Measurements from ENCODE around the gene RBM26. TPM values are rescaled to one million over a fixed set of nuclear protein-coding genes. Genes with fewer than 3 reads are reported as not detected.

The RBM26 gene
- total RNA-seq, 2 donors from 2014 or later = 29.0 to 45.9 TPM

GRCh38 chr13:79336966-79337365 lies 69.1 kb downstream of the RBM26 start:
- H3K4me1 ChIP-seq (replicated peaks) = no peaks in the 10 kb centered on the region
- no peak for TF ChIP-seq CTCF (IDR thresholded peaks at IDR 0.05)
- no peak for TF ChIP-seq POLR2AphosphoS5 (IDR thresholded peaks at IDR 0.05)
- TF ChIP-seq POLR2A (IDR thresholded peaks at IDR 0.05) = no peak
- H3K36me3 ChIP-seq = peaks cover 0 to 4% of the 10 kb centered on the region in 2 donors
- no peak overlapping the region for H3K27ac ChIP-seq
- H3K27me3 ChIP-seq (replicated peaks; ENCODE audit: insufficient read depth) = no peaks in the 10 kb centered on the region
- H3K4me3 ChIP-seq = no peak overlapping the region
- WGBS = 77% methylated on average over 12 of the region's 12 CpGs
- no peaks in the 10 kb centered on the region for H3K9me3 ChIP-seq
- intact Hi-C loops (cut with DNase I) = no loop called here
- DNase-seq (ENCODE audit: low spot score) = no peak

- TF ChIP-seq POLR2A (IDR thresholded peaks at IDR 0.05) = no peak
- TF ChIP-seq CTCF (IDR thresholded peaks at IDR 0.05) = no peak
- TF ChIP-seq POLR2AphosphoS5 (IDR thresholded peaks at IDR 0.05) = no peak
- H3K9me3 ChIP-seq = no peaks in the 10 kb centered on the region
- WGBS = 49% methylated on average over 1 of the region's 1 CpG
- no peak for DNase-seq (ENCODE audit: low spot score)
- no peaks in the 10 kb centered on the region for H3K27me3 ChIP-seq (replicated peaks; ENCODE audit: insufficient read depth)
- intact Hi-C loops (cut with DNase I) = no loop called here
- H3K4me3 ChIP-seq = no peak overlapping the region
- no peaks in the 10 kb centered on the region for H3K36me3 ChIP-seq
- no peak overlapping the region for H3K27ac ChIP-seq
- H3K4me1 ChIP-seq (replicated peaks) = no peaks in the 10 kb centered on the region
These were observed 77.5 kb downstream of the RBM26 start for GRCh38 chr13:79328510-79328909.

- Histone ChIP-seq H3K9me3 (no peaks in the 10 kb centered on the region), H3K27ac (no peak overlapping the region), H3K4me3 (no peak overlapping the region), H3K36me3 (no peaks in the 10 kb centered on the region), H3K4me1 (replicated peaks) (no peaks in the 10 kb centered on the region), H3K27me3 (replicated peaks; ENCODE audit: insufficient read depth) (no peaks in the 10 kb centered on the region)
- intact Hi-C loops (cut with DNase I) = no loop called here
- TF ChIP-seq CTCF (IDR thresholded peaks at IDR 0.05) (no peak), POLR2A (IDR thresholded peaks at IDR 0.05) (no peak), POLR2AphosphoS5 (IDR thresholded peaks at IDR 0.05) (no peak)
- WGBS = 92% methylated on average over 1 of the region's 1 CpG
- DNase-seq (ENCODE audit: low spot score) = no peak
These were observed 85.6 kb downstream of the RBM26 start for GRCh38 chr13:79320433-79320832.

- DNase-seq (ENCODE audit: low spot score) = no peak
- Histone ChIP-seq H3K4me1 (replicated peaks) (no peaks in the 10 kb centered on the region), H3K9me3 (no peaks in the 10 kb centered on the region), H3K27me3 (replicated peaks; ENCODE audit: insufficient read depth) (no peaks in the 10 kb centered on the region), H3K4me3 (no peak overlapping the region), H3K27ac (no peak overlapping the region), H3K36me3 (no peaks in the 10 kb centered on the region)
- intact Hi-C loops (cut with DNase I) = no loop called here
- TF ChIP-seq POLR2A (IDR thresholded peaks at IDR 0.05) (no peak), POLR2AphosphoS5 (IDR thresholded peaks at IDR 0.05) (no peak), CTCF (IDR thresholded peaks at IDR 0.05) (no peak)
- 63% methylated on average over 4 of the region's 4 CpGs for WGBS
These were observed 87.4 kb downstream of the RBM26 start for GRCh38 chr13:79318664-79319063.

- Histone ChIP-seq H3K4me1 (replicated peaks) (no peaks in the 10 kb centered on the region), H3K36me3 (no peaks in the 10 kb centered on the region), H3K27me3 (replicated peaks; ENCODE audit: insufficient read depth) (no peaks in the 10 kb centered on the region), H3K4me3 (no peak overlapping the region), H3K27ac (no peak overlapping the region), H3K9me3 (no peaks in the 10 kb centered on the region)
- intact Hi-C loops (cut with DNase I) = no loop called here
- TF ChIP-seq POLR2AphosphoS5 (IDR thresholded peaks at IDR 0.05) (no peak), POLR2A (IDR thresholded peaks at IDR 0.05) (no peak), CTCF (IDR thresholded peaks at IDR 0.05) (no peak)
- DNase-seq (ENCODE audit: low spot score) = no peak
- 88% methylated on average over 2 of the region's 2 CpGs for WGBS
These were observed 88.2 kb downstream of the RBM26 start for GRCh38 chr13:79317856-79318255.

All from prostate gland (tissue), 2 donors.